Stomach (tissue), 4 donors: ENCODE measurements around the gene MEX3B.

Source experiments
- CTCF ChIP-seq, 7 experiments: fragments of 450-650 bp in 4 of 7; fragments of 200-600 bp in 3 of 7; sonication (generic) in 3 of 7; IDR thresholded peaks; one replicate each; pipeline ENCODE4 v1.5.1; 2016 to 2019; ENCODE audit warnings: antibody characterized with exemption in 7 of 7, control low read depth in 2 of 7, mild to moderate bottlenecking in 1 of 7
- EP300 ChIP-seq: sonication (generic); formaldehyde crosslinking; IDR thresholded peaks from one replicate; pipeline ENCODE4 v1.6.1; 2017; ENCODE audit warnings: antibody characterized with exemption
- POLR2A ChIP-seq, 4 donors: fragments of 450-650 bp; IDR thresholded peaks; one replicate each; pipeline ENCODE4 v1.6.1; 2016; ENCODE audit warnings: antibody characterized with exemption in 4 of 4, control low read depth in 2 of 4, mild to moderate bottlenecking in 1 of 4, moderate library complexity in 1 of 4

DNA sequence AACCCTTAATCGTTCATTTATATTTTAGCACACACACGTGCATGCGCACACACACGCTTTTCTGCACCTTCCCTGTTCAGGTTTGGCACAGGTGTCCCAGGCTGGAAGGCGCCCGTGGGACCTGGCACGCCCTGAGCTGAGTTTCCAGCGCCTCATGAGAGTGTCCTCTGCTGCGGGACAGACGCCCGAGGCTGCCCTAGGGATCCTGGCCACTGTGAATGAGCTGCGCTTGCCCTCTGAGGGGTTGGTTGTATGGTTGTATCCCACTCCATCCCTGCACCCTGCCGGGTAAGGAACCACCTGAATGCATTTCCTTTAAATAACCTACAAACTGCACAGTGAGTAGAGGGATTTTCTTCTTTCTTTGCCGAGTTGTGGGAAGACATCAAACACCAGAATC is 12.2 kb upstream of the MEX3B start:
- TF ChIP-seq POLR2A (IDR thresholded peaks at IDR 0.05): no peak
- no peak for TF ChIP-seq CTCF (IDR thresholded peaks at IDR 0.05)
- no peak for TF ChIP-seq EP300
